ENCODE measurements around the gene CLC.
"Not testable (repeated sequence)": the region's sequence is repeated elsewhere in the genome, so short reads cannot be mapped to it uniquely, and the experiment has no call there.

CLC gene

DNA sequence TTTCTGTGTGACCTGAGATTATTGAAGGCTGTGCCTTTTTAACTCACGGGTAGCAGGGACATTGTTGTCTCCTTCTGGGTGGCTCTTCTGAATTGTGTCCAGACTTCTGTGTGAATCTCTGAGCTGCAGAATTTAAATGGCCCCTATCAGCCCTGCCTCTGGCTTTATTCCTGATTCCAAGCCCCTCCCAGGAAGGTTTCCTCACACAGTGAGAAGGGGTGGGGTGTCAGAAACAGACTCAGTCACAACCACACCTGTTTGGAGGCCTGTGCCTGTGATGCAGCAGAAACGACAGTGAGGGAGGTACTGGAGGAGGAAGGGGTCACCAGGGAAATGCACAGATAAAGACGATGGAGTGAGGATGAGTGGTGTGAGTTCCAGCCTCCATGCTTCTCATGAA, at the start of gene CLC:
Gene CLC, minus strand, starts transcription at position 139 of the 400 bp plus-strand sequence. Its CDS starts 77 bp downstream, at position 62.
- DNase-seq (ENCODE audit: low spot score) = no peak
- no peak for FAIRE-seq

DNA sequence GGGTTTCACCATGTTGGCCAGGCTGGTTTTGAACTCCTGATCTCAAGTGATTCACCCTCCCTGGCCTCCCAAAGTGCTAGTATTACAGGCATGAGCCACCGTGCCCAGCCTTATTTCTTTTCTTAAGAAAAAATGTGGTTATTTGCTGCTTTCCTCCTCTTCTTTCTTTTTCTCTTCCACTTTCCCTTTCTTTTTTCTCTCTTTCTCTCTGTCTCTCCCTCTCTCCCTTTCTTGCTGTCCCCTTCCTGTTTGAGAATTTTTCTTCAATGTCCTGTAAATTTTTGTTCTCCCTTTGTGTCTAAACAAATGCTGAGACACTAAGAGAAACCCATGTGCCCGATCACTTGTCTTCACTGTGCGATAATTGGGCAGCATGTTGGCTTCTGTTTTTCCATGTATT, 43.1 kb upstream of the CLC start:
- DNase-seq (ENCODE audit: low spot score) (no peak), FAIRE-seq (no peak)

DNA sequence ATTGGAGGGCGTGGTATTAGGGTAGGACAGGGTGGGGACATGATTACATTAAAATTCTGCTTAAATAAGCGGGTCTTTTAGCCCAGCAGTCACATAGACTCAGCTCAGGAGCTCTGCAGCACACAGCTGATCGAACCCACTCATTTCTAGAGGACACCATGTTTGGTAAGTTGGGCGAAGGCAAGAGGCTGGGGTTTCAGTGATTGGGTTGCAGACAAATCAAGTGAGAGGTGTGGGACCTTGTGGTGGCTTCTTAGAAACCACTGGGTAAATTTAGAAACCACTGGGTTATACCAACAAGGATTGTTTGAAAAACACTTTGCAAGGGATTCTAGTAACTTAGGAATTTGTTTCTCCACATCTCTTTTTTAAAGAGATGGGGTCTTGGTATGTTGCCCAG, 40.9 kb upstream of the CLC start, which contains the start of gene LEUTX:
Gene LEUTX, plus strand, starts transcription at position 92 of the 400 bp plus-strand sequence. Its CDS starts 67 bp downstream, at position 159.
- DNase-seq (ENCODE audit: low spot score) (no peak), FAIRE-seq (no peak)

DNA sequence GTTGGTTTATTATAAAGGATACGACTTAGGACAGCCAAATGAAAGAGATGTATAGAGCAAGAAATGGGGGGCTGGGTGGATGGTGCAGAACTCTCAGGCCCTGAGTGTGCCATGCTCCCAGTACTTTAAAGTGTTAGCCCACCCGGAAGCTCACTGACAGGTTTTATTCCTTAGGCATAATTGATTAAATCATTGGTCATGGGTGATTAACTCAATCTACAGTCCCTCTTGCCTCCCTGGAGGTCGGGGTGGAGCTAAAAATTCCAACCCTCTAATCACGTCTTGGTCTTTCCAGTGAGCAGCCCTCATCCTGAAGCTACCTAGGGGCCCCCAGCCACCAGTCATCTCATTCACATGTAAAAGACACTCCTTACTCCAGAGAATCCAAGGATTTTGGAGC, 31.0 kb upstream of the CLC start:
- no peak for FAIRE-seq
- no peak for DNase-seq (ENCODE audit: low spot score)

DNA sequence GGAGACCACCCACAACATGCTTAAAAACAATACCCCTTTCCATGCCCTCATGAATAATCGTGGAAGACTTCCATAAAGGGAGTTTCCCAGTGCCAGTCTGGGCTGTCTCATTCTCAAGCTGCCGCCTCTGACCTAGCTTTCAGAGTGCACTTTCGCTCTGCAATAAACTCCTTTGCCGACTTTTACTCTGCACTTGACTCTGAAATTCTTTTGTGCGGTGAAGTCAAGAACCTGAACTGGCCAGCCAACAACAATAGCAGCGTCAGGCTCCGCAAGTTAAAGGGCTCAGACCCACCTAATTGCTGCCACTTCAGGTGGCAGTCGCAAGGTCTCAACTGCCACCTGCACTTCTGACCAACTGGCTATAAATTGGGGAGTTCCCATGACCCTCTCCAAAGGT, 30.5 kb upstream of the CLC start:
- DNase-seq (ENCODE audit: low spot score) = no peak
- FAIRE-seq = no peak

DNA sequence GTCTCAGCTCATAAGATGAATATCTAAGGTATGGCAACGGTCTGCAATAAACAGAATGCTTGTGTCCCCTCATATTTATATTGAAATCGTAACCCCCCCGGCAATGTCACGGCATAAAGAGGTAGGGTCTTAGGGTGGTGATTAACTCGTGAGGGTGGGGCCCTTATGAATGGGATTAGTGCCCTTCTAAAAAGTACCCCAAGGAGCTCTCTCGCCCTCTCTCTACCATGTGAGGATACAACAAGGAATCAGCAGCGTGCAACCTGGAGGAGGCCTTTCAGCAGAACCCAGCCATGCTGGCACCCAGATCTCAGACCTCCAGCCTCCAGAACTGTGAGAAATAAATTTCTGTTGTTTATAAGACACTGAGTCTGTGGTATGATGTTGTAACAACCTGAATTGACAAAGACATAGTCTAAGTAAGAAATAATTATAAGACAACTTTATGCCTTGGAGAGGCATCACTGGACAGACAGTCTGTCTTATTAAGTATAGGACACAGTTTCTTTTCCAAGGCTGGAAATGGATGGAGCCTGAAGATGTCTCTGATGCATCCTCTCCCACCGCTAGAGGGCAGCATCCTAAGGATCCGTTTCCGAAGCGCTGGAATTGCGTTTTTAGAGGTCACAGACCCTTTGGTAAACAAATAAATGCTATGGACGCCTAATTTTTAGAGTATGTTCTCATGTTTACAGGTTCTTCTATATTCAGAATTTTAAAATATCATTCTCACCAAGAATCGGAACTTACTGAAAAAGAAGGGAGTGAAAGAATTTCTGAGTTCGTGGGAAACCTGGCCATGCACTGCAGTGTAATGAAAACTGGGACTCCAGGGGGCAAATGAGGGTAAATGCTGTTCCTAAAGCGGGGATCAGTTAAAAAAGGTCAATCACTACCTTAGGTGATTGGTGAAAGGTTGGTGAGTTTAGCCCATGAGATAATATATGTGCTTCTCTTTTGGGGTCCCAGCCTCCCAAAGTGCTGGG, 27.6 kb upstream of the CLC start:
- DNase-seq (ENCODE audit: low spot score) (no peak), FAIRE-seq (no peak)

DNA sequence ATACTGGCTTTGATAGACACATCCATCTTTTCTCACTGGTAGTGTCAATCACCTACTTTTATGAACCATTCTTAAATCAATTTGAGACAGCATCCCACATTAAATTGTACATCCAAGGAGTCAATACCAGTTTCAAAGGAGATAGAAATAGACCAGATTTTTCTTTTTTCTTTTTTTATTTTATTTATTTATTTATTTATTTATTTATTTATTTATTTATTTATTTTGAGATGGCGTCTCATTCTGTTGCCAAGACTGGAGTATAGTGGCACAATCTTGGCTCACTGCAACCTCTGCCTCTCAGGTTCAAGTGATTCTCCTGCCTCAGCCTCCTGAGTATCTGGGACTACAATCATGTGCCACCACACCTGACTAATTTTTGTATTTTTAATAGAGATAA, 24.0 kb upstream of the CLC start:
- DNase-seq (ENCODE audit: low spot score); FAIRE-seq: not testable (repeated sequence)

DNA sequence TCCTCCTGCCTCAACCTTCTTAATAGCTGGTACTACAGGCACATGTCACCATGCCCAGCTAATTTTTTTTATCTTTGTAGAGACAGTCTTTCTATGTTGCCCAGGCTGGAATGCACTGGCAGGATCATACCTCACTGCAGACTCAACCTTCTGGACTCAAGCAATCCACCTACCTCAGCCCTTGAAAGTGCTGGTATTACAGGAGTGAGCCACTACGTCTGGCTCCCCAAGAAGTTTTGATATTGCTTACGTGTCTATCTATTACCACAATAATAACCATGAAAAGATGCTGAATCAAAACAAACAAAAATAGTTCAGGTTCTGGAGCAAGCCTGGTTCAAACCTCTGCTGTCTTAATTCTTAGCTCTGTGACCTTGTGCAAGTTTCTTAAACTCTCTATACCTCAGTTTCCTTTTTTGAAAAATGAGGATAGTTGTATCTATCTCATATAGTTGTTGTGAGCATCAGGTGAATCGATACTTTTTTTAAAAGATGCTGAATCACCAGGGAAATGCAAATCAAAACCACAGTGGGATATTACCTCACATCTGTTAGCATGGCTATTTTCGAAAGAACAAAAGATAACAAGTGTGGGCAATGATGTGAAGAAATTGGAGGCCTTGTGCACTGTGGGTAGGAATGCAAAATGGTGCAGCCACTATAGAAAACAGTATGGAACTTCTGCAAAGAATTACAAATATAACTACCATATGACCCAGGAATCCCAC, 21.8 kb upstream of the CLC start:
- DNase-seq (ENCODE audit: low spot score) = no peak
- FAIRE-seq = no peak

DNA sequence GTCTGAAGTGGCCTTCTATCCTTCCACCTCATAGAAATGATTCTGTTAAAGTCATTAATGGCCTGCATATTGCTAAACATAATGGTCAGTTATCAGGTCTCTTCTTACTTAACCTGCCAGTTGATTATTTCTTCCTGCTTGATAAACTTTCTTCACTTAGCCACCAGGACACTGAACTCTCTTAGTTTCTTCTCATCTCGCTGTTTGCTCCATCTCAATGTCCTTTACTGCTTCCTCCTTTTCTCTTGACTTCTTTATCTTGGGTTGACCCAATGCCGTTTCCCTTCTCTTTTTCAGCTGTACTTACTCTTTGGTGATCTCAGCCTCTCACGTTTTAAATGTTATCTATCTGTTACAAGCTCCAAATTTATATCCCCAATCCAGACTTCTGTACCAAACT, 17.1 kb upstream of the CLC start:
- DNase-seq (ENCODE audit: low spot score) (no peak), FAIRE-seq (no peak)

DNA sequence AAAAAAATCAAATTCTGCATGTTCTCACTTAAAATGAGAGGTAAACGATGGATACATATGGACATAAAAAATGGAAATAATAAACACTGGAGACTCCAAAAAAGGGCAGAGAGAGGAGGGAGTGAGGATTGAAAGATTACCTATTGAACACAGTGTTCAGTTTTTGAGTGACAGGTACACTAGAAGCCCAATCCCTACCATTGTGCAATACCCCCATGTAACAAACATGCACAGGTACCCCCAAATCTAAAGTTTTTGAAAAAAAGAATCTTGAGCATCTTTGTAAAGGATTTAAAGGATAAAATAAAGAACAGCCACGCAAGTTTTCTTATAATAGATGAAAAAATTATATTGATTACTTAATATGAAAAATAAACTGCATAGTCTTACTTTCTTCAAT, 16.7 kb upstream of the CLC start:
- DNase-seq (ENCODE audit: low spot score) = no peak
- FAIRE-seq = no peak

DNA sequence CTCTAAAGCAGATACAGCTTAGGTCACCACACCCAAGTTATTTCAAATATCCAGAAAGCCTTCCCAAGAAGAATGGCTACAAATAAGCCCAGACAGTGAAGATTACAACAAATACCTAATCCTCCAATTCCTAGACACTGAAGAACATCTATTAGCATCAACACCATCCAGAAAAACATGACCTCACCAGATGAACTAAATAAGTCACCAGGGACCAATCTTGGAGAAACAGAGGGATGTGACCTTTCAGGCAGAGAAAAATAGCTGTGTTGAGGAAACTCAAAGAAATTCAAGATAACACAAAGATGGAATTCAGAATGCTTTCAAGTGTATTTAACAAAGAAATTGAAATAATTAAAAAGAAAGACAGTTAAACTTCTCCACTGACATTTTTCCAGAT, 15.0 kb upstream of the CLC start:
- FAIRE-seq (no peak), DNase-seq (ENCODE audit: low spot score) (no peak)

DNA sequence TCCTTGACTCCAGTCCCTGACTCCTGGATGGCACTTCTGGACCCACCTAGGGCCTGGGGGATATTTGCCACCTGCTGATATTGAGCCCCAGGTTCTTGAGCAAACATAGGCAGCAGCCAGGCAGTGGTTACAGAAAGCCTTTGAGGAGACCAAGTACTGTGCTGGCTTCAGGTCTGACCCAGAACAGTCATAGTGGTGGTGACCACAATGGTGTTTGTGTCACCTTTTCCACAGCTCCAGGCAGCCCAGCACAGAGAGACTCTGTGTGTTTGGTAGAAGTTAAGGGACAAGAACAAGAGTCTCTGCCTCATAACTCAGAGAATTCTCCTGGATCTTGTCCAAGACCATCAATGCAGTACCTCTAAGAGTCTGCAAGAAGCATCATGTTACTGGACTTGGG, 14.6 kb upstream of the CLC start:
- FAIRE-seq (no peak), DNase-seq (ENCODE audit: low spot score) (no peak)

DNA sequence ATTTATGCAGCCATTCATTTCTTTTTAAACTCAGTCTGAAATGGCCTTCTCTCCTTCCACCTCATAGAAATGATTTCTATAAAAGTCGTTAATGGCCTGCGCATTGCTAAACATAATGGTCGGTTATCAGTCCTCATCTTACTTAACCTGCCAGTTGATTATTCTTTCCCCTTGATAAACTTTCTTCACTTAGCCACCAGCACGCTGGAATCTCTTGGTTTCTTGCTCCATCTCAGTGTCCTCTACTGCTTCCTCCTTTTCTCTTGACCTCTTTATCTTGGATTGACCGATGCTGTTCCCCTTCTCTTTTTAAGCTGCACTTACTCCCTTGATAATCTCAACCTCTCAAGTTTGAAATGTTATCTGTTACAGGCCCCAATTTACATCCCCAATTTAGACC, 12.2 kb upstream of the CLC start:
- FAIRE-seq (no peak), DNase-seq (ENCODE audit: low spot score) (no peak)

DNA sequence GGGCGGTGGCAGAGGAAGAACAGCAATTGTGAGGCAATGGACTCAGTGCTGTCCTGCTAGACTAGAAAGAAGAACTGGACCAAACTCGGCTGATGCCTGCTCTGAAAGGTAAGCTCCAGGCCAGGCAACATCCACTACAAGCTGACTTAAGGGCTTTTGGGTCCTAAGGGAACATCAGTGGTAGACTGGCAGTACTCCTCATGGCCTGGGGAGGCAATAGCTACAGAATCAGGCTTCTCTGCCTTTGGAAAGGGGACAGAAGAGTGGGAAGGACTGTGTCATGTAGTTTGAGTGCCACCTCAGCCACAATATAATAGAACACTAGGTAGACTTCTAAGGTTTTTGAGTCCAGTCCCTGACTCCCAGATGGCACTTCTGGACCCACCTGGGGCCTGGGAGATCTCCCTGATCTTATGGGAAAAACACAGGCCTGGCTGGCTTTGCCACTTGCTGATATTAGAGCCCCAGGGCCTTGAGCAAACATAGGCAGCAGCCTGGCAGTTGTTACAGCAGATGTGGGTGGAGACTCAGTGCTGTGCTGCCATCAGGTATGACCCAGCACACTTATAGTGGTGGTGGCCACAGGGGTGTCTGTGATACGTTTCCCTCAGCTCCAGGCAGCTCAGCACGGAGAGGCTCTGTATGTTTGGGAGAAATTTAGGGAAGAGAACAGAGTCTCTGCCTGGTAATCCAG, 9.2 kb upstream of the CLC start:
- no peak for FAIRE-seq
- DNase-seq (ENCODE audit: low spot score) = no peak

DNA sequence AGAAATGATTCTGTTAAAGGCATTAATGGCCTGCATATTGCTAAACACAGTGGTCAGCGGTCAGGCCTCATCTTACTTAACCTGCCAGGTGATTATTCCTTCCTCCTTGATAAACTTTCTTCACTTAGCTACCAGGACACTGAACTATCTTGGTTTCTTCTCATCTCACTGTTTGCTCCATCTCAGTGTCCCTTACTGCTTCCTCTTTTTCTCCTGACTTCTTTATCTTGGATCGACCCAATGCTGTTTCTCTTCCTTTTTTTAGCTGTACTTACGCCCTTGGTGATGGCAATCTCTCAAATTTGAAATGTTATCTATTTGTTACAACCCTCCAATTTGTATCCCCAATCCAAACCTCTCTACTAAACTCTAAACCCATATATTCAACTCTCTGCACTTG, 7.8 kb upstream of the CLC start:
- FAIRE-seq (no peak), DNase-seq (ENCODE audit: low spot score) (no peak)

DNA sequence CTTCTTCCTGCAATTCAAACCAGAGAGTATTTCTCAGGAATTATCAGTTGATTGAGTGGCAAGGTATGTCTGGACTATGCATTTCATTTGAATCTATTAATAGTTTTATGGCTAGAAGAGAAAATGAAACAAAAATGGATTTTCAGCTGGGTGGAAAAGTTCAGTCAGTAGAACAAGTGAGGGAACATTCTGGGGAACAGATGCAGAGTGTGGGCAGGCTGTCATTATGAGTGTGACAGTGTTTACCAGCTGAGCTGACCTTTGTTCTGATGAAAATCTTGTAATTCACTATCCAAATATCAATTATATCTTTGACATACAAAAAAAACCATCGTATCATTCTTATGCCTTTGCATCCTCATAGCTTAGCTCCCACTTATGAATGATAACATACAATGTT, 2.6 kb upstream of the CLC start:
- no peak for FAIRE-seq
- no peak for DNase-seq (ENCODE audit: low spot score)

DNA sequence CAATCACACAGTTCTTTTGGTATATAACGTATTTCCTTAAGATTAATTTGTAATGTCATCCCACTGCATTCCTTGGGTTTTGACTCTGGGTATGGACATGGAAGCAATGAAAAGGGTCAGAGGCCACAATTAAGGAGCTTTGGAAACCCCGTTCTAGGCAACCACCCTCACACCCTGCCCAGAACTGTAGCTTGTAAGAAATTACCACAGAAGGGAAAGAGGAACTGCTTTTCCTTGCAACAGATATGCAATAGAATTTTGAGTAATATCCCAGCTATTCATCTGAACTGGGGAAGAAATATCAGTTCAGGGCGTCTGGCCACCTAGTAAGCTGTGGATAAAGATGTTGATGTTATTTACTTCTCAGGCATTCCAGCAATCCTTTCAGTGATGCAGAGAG, 985 bp upstream of the CLC start:
- FAIRE-seq (no peak), DNase-seq (ENCODE audit: low spot score) (no peak)

DNA sequence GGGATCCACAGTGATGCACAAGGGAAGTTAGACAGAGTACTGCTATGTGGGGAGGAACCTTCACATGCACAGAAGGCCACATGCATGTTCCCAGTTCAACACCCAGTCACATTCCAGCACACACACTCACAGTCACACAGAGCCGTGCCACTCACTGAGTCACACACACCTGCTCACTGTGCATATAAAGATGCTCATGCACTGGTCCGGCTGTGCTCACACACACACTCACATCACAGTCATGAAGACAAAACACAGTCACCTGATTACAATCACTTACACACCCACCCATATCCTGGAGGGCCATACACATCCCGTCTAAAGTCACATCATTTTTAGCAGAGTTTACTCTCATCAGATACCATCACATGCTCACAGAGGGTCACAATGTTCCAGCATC, 478 bp downstream of the CLC start:
- no peak for FAIRE-seq

DNA sequence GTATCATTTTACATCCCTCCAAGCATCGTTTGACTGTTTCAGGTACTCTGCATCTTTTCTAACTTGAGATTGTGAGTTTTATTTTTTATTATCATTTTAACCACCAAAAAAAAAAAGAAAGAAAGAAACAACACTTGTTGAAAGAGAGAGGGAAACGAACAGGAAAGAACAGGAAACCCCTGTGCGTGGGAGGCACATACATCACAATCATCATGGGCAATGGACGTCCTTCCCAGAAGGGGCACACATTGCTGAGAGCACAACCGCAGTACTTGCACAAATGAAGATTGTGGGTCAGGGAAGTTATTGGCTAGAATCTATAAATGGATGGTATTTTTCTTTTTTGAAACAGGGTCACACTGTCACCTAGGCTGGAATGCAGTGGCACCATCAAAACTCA, 1.7 kb downstream of the CLC start:
- DNase-seq (ENCODE audit: low spot score) (no peak), FAIRE-seq (no peak)

More for the DNA sequence above, 478 bp downstream of the CLC start:
- DNase-seq (ENCODE audit: low spot score) = no peak

DNA sequence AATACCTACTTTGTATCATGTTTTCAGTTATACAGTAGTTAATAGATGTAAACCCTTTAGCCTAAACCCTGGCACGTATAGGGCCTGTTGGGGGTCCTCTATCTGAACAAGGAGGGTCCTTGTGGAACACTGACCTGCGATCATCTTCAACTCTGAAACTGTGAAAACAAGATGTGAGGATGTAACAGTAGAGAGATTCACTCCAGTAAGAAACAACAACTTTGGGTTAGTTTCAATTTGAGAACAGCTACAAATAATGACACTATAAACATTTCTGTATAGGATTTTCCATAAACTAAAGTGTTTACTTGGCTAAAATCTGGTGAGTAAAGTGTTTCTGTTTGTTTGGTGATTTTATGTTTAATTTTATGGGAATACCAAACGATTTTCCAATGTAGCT, 2.1 kb downstream of the CLC start:
- FAIRE-seq (no peak), DNase-seq (ENCODE audit: low spot score) (no peak)

DNA sequence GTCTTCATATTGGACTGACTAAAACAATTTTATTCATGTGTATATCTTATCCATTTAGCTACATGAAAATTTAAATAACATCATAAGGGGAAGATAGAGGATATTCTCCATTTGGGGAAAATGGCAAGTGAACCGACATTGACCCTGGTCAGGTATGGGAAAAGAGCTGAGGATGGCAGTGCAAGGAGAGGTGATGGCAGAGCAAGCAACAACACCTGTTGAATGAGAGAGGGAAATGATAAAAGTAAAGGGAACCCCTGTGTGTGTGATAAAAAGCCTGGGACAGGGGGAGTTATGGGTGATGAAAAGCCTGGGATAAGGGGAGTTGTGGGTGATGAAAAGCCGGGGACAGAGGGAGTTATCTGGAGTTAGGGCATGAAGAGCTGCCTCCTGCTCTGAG, 4.0 kb downstream of the CLC start:
- FAIRE-seq (no peak), DNase-seq (ENCODE audit: low spot score) (no peak)

DNA sequence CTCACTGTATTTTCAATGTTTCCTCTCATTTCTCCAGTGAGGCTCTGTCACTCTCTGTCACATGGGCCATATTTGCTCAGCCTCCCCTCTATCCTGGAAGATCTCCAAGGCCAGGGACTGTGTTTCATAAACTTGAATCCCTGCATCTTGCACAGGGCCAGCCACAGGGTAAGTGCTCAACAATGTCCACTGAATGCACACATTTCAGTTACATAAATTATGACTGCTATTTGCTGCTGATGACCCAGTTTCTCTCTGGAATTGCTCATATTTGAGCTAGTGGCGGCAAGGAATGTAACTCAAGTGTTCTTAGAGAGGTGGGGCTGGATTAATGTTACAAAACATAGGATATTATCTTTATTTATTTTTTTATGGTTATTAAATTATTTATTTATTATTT, 6.1 kb downstream of the CLC start:
- FAIRE-seq (no peak), DNase-seq (ENCODE audit: low spot score) (no peak)

Data from RCC 7860 (cell line).